Measurements from ENCODE around the gene SPOCK1. TPM values are rescaled to one million over a fixed set of nuclear protein-coding genes. Genes with fewer than 3 reads are reported as not detected.

The SPOCK1 gene
- total and polyA plus RNA-seq, 2 of the 13 experiments (the other 11 are each of a cell fraction or from before 2014, with no cell fraction given), result 0.18 to 0.29 TPM

GRCh38 chr5:137375741-137376526 is 123.2 kb downstream of the SPOCK1 start (continued):
- TF ChIP-seq ZNF75D (CRISPR knock-in tag; IDR thresholded peaks at IDR 0.05; ENCODE audit: borderline replicate concordance) (no peak), ZNF354B (CRISPR knock-in tag; IDR thresholded peaks at IDR 0.05) (no peak)

GRCh38 chr5:137374110-137374714 is 124.9 kb downstream of the SPOCK1 start:
- no peak overlapping the region for H3K4me3 ChIP-seq (replicated peaks in 1 of 3; ENCODE audit: insufficient read depth in 1 of 3, low read depth in 2 of 3, low read length in 3 of 3)
- ChIA-PET POLR2A (no interaction called here), CTCF (ENCODE audit: low intra/inter-chr PET ratio, low total read pairs) (no interaction called here)
- no peak overlapping the region for H3K27ac ChIP-seq (ENCODE audit: extremely low read length, insufficient read depth, low read length)
- H3K4me1 ChIP-seq (ENCODE audit: insufficient read depth, low read length), result no peaks in the 10 kb centered on the region
- H3K79me2 ChIP-seq (ENCODE audit: insufficient read depth, low read length), result no peaks in the 10 kb centered on the region
- TF ChIP-seq CSRNP1 (CRISPR knock-in tag; IDR thresholded peaks at IDR 0.05) (no peak), KDM5B (CRISPR knock-in tag; IDR thresholded peaks at IDR 0.05; ENCODE audit: borderline replicate concordance) (no peak)
- no peaks in the 10 kb centered on the region; a peak in 1 of 5 replicates for H3K27me3 ChIP-seq (ENCODE audit: control insufficient read depth in 1 of 2, insufficient read depth in 2 of 2, low read length in 2 of 2)
- H3K36me3 ChIP-seq (replicated peaks in 1 of 2; ENCODE audit: control insufficient read depth in 1 of 2, insufficient read depth in 2 of 2, low read length in 2 of 2), result no peaks in the 10 kb centered on the region
- no peaks in the 10 kb centered on the region for H4K20me1 ChIP-seq (ENCODE audit: insufficient read depth, low read length)
- DNase-seq (ENCODE audit: low spot score), result no peak
- WGBS (ENCODE audit: low lambda C conversion rate), result 21% methylated on average over 3 of the region's 7 CpGs
- H3K9ac ChIP-seq (ENCODE audit: insufficient read depth, low read depth, low read length), result no peak overlapping the region
- BruUV-seq (replicated peaks), result no TSS peak
- H2AFZ ChIP-seq (ENCODE audit: low read length), result no peak overlapping the region
- intact Hi-C loops (cut with micrococcal nuclease; ENCODE audit: unreplicated experiment), result no loop called here
- ATAC-seq, result no peak
- no peak for FAIRE-seq
- in situ Hi-C loops (cut with HindIII; ENCODE audit: extremely low pct_ligation_motif_present, low pct_unique_long_range_greater_than_20kb), result no loop called here
- H3K9me3 ChIP-seq (ENCODE audit: low read length), result no peaks in the 10 kb centered on the region
- no peak overlapping the region for H3K4me2 ChIP-seq (ENCODE audit: low read depth, low read length)
